Kidney capillary endothelial cell (primary cell): Measurements from ENCODE around the gene GNPTG.

ENCODE experiments used
- DNase-seq: peaks from one replicate; pipeline ENCODE4 v3.0.0-alpha.2; 2018; ENCODE audit warnings: low spot score

Gene GNPTG

DNA sequence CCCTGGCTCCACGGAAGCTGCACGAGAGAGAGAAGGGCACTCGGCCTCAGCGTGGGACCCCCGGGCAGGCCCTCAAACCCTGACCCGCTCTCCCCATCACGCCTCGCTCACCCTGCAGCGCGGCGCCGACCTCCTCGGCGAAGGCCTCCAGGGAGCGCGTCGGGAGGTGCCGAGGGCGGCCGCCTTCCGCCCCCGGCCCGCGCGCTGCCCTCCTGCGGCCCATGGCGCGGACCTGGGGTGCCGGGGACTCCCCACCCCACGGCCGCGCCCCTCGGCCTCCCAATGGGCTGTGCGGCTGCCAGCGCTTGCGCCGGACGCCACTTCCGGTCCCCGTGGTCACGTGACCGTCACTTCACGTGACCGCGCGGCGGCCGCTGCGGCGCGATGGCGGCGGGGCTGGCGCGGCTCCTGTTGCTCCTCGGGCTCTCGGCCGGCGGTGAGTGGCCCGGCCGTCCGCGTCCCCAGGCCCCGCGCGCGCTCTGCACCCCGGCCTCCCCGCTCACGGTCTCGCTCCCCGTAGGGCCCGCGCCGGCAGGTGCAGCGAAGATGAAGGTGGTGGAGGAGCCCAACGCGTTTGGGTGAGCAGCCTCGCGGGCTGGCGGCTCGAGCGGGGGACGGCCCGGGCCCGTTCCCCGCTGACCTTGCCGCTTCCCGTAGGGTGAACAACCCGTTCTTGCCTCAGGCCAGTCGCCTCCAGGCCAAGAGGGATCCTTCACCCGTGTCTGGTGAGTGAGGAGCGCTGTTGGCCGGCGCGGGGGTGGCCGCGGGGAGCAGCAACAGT, at the start of gene GNPTG, which contains the start of gene TSR3:
Gene GNPTG, plus strand, starts transcription at position 350 of the 781 bp plus-strand sequence. Its CDS starts 35 bp downstream, at position 385.
Gene TSR3, minus strand, starts transcription at position 297 of the 781 bp plus-strand sequence. Its CDS starts 74 bp downstream, at position 223.
- DNase-seq: peak; percentile 83

DNA sequence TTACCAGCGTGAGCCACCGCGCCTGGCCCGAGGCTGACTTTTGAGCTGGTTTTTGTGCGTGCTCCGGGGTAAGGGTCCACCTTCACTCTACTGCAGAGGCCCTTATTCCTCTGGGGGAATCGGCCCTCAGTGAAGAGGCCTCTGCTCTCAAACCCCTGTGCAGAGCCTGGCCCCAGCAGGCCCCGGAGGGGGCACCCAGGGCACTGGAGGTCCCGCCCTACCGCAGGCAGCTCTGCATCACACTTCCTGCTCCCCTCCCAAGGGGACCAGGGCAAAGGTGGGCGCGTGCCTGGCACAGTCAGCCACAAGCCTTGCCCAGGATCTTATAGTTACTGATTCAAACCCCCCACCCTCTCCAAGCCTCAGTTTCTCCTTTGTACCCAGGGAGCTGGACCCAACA, 45.9 kb upstream of the GNPTG start:
- DNase-seq: no peak

DNA sequence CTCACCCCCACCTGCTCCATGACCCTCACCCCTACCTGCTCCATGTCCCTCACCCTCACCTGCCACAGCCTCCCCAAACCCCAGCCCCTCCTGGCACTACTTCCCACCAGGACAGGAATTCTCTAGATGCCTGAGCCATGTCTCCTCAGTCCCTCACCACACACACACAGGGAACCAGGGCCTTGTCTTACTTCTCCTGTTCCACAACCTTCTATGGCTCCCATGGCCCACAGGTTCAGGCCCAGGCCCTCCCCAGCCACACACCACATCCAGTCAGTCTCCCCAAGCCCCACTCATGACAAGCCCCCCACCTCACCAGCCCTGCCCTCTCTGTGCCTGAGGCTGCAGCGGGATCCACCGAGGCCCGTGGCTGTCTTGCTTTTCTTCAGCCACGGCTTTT, 45.4 kb upstream of the GNPTG start:
- no peak for DNase-seq

DNA sequence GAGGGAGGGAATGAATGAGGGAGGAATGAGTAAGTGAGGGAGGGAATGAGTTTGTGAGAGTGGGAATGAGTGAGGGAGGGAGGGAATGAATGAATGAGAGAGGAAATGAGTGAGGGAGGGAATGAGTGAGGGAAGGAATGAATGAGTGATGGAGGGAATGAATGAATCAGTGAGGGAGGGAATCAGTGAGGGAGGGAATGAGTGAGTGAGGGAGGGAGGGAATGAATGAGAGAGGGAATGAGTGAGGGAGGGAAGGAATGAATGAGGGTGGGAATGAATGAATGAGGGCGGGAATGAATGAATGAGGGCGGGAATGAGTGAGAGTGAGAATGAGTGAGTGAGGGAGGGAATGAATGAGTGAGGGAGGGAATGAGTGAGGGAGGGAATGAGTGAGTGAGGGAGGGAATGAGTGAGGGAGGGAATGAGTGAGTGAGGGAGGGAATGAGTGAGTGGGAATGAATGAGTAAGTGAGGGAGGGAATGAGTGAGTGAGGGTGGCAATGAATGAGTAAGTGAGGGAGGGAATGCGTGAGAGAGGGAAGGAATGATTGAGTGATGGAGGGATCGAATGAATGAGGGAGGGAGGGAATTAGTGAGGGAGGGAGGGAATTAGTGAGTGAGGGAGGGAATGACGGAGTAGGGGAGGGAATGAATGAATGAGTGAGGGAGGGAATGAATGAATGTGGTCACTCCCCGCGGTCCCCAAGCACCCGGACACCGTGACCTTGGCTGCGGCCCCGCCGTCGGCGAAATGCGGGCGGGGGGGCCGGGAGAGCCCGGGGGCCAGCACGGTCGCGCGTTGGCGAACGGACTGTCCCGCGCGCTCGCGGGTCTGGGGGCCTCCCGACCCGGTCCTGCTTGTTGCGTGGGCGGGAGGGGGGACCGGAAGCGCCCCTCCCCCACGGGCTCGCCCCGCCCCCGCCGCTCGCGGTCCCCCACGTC, 43.4 kb upstream of the GNPTG start:
- no peak for DNase-seq

DNA sequence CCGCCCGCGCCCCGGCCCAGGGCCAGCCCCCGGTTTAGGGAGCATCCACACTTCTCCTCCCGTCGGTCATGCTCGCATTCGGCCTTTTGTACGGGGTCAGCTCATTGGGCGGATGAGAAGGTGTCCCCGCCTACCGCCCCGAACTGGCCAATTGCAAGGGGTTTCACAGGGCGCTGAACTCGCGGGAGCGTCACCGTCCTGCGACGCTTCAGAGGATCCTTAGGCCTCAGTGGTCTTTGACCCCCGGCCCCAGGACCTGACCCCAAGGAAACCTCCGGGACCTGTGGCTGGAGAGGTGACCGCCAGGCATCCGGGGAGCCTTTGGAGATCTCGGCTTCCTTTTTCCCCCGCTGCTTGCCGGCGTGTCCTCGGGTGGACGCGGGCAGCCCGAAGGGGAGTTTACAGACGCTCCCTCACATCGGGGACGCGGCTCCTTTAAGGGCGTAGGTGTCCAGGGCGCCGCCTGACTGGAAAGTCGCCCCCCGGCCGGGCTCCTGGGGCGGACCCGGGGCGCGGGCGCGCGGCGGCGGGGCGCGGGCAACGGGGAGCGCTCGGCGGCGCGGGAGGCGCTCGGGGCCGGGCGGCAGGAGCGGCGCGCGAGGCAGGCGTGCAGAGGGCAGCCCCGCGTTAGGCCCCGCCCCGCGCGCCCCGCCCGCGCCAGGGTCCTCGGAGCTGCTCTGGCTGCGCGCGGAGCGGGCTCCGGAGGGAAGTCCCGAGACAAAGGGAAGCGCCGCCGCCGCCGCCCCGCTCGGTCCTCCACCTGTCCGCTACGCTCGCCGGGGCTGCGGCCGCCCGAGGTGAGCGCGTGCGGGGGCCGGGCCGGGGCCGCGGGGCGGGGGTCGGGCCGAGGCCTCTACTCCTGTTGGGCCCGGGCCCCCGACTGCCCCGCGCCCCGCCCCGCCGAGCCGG, 42.5 kb upstream of the GNPTG start, which contains the start of gene UBE2I:
Gene UBE2I, plus strand, starts transcription at position 660 of the 909 bp plus-strand sequence. CDS start 4,395 bp downstream, outside the sequence.
- DNase-seq: peak; percentile 95

GRCh38 chr16:1309888-1310831, 41.6 kb upstream of the GNPTG start:
- DNase-seq: no peak

GRCh38 chr16:1310832-1311200, 40.9 kb upstream of the GNPTG start:
- DNase-seq: peak; percentile 48

- no peak for DNase-seq
These were observed 40.5 kb upstream of the GNPTG start for GRCh38 chr16:1311212-1311737.

DNA sequence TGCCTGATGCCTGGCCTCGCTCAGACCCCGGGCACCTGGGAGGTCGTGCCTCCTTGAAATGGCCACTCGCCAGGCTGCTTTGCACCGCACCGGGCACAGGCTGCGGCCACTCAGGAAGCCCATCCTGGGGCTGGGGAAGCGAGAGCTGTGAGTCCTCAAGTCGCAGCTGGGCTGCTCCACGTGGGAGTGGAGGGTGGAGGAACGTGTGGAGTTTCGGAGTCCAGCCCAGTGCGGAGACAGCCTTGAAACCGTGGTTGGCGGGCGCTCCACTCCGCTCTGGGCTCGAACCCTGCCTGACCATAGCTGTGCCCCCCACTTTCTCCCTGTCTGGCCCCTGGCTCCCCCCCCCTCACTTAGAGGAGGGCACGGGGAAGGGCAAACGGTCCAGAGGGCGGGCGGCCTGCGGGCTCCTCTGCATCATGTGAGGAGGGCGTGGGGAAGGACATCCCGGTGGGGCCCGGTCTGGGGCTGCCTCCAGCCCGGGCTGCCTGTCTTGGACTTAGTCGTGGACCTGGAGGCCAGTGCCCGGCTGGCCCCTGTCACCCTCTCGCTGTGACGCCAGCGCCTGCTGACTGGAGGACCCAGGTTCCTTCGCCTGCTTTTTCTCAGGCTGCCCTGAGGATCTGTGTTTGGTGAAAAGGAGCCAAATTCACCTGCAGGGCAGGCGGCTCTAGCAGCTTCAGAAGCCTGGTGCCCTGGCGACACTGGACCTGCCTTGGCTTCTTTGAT, 39.8 kb upstream of the GNPTG start:
- DNase-seq: no peak

DNA sequence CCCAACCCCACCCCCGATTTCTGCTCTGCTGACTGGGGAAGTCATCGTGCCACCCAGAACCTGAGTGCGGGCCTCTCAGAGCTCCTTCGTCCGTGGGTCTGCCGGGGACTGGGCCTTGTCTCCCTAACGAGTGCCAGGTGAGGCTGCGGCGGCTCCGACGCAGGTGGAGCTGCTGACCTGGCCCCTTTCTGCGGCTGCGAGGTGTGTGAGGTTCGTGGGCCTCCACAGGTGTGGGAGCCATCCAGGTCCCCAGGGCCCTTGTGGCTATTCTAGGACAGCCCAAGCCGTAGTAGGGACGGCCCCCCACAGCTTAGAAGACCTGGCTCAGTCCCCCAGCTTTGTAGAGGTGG, 39.3 kb upstream of the GNPTG start:
- DNase-seq: no peak

DNA sequence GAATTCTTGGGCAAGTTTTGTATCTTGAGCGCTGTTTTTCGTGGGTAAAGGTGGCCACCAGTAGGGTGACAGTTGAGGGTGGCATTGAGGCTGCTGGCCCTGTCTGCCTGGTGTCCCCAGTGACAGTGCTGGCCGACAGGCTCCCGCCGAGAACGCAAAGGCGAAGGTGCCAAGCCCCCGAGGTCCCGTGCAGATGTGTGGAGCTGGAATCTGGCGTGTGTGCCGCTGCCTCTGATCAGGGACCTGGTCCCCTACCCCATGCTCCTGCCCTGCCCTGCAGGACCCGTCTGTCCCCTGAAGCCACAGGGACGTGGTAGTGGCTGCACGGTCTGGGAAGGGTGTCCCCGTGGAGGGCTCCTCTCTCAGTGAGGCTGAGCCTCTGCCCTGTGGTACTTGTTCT, 38.8 kb upstream of the GNPTG start:
- no peak for DNase-seq

DNA sequence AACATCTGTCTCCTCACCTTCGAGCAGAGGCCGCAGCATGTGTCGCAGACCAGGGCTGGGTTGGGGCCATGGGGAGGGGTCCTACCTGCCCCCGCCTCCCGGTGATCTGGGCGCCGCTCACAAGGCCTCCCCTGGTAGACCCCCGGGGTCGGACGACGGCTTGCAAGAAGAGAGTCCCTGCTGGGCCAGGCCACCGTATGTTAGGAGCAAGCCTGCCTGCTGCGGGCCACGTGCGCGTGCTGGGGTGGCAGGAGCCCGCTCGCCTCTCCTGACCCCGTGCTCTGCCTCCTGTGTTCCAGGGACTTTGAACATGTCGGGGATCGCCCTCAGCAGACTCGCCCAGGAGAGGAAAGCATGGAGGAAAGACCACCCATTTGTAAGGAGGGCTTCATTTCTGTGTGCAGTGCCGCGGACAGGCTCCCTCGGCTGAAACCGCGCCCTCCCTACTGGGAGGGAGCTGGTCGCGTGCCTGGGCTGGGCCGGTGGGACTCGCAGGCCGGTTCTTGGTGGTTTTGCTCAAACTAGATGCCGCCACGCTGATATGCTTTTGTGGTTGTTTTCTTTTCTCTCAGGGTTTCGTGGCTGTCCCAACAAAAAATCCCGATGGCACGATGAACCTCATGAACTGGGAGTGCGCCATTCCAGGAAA, 37.9 kb upstream of the GNPTG start:
- no peak for DNase-seq

DNA sequence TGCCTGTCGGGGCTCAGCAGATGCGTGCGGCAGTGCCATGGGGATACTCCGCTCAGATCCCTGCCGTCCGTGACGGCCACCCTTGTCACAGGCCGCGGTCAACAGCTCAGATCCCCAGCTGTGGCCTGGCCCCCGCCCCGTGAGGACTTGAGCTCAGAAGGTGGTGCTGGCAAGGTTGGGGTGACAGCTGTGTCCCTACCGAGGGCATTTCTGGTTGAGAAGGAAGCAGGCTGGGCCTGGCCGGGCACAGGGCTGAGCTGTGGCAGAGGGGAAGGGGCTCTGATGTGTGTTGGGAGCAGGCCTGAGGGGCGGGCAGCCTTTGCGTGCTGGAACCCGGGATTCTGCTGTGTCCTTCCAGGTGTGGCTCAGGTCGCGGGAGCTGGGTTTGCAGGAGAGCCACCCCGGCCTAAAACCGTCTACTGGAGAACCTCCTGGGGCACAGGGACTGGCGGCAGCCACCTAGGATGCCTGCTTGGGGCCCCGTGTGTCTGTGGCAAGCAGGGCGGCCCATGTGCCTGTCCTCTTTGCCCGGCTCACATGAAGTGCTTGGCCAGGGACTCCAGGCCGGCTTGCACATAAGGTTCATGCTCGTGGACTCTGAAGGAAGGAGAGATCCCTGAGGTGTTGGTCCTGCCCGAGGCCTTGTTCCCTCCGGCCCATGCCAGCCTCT, 37.2 kb upstream of the GNPTG start:
- no peak for DNase-seq

DNA sequence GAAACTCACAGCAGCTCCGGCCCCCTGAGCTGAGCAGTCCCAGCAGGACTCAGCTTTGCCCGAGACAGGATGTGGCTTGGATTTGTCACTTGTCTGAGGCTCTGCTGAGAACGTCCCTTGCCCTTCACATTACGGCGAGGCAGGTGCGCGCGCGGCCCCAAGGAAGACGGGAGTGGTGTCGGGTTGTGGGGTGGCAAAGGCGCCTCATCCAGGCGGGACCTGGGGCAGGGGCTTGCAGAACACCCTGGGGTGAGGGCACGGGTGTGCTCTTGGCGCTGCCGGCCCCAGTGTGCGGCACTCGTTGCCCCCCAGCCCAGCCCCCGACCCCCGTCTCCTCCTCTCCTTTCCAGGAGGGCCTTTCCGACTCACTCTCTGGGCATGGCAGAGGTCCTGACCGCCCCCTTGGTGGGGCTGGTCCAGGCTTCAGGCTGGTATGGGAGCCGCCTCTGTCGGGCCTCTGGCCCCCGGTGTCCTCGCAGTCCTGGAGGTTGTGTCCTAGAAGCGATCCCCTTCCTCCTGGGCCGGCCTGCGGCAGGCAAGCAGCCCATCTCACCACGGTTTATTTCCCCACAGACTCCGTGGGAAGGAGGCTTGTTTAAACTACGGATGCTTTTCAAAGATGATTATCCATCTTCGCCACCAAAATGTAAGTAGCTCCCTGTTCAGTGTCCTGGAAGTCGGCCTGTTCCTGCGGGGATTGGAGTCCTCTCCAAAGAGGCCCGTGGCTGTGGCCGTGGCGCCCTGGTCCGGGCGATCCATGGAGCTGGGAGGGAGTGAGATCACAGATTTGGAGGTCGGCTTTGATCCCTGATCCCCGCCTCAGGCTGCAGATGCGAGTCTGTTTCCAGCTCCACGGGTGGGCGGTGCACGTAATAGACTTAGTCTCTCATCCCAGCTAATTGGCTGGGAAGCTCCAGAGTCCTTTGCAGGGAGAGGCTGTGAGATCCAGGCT, 36.4 kb upstream of the GNPTG start:
- no peak for DNase-seq

GRCh38 chr16:1316033-1316405, 35.7 kb upstream of the GNPTG start:
- DNase-seq: no peak

DNA sequence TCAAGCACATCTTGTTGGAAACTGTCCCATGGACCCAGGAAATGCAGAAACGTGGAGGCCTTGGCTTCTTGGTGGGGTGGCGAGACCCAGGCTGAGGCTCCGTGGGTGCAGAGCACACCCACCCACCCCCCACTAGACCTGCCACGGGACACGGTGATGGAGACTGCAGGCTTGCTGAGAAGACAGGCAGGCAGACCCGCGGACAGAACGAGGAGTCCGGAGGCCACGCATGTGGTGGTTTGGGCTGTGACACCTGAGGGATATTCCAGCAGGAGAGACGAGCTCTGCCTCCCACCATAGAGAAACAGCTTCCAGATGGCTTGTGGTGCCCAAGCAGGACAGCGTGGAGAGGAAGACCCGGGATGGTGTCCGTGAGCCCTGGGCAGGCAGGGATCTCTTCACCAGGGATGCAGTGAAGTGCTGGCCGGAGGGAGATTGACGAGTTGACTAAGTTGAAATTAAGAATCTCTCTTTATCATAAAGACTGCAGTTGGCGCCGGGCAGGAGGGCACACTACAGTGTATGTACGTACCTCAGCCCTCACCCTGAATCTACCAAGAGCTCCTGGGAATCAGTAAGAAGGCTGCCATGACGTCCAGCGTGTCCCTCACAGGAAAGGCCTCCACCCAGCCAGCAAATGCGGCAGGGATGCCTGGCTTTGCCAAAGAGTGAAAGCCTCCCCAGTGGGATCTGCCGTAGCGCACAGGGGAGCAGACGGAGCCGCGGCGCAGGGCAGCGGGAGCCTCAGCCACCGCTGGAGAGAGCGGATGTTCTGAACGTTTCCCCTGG, 34.1 kb upstream of the GNPTG start:
- no peak for DNase-seq

GRCh38 chr16:1318268-1318545, 33.5 kb upstream of the GNPTG start:
- no peak for DNase-seq
